H1 (cell line): ENCODE data around the gene TPSG1. TPM values are rescaled to one million over a fixed set of nuclear protein-coding genes. Genes with fewer than 3 reads are reported as not detected.

Experiments
- CTCF ChIA-PET: fragments of 300-600 bp; sonication (Branson Sonifier 250); formaldehyde crosslinking; loops from one replicate; lab custom pipeline; 2021; ENCODE audit not compliant: partially characterized antibody; lab: Charles Lee
- POLR2A ChIA-PET: fragments of 300-600 bp; sonication (Branson Sonifier 250); formaldehyde crosslinking; loops from one replicate; lab custom pipeline; 2021; ENCODE audit warnings: inconsistent platforms; ENCODE audit not compliant: partially characterized antibody; lab: Charles Lee
- DNase-seq, 2 experiments: peaks; one replicate each; pipeline versions ENCODE4 v3.0.0 to v3.0.0-alpha.2; 2010 to 2022; ENCODE audit warnings: low spot score in 2 of 2, low read depth in 1 of 2, mixed read lengths in 1 of 2
- FAIRE-seq: peaks from 2 replicates; lab custom pipeline; 2011; peaks lifted over from hg19 to GRCh38; lab: Jason Lieb, UNC
- H2AFZ ChIP-seq: 2 replicates; pipeline ENCODE4 v1.8.1; 2012; ENCODE audit warnings: low read length, inconsistent platforms
- H2AK5ac ChIP-seq: 2 replicates; pipeline ENCODE4 v1.6.1; 2013; ENCODE audit warnings: low read depth, low read length
- H2BK120ac ChIP-seq: replicated peaks from 2 replicates; pipeline ENCODE3; 2013; ENCODE audit warnings: low read depth, low read length, inconsistent platforms
- H2BK12ac ChIP-seq: 2 replicates; pipeline ENCODE4 v1.6.1; 2013; ENCODE audit warnings: low read depth, low read length
- H2BK15ac ChIP-seq: 2 replicates; pipeline ENCODE4 v1.6.1; 2013; ENCODE audit warnings: low read length
- H2BK20ac ChIP-seq: 2 replicates; pipeline ENCODE4 v1.6.1; 2013; ENCODE audit warnings: low read length
- H2BK5ac ChIP-seq: 2 replicates; pipeline ENCODE4 v1.6.1; 2013; ENCODE audit warnings: low read depth, low read length
- H3K14ac ChIP-seq: 2 replicates; pipeline ENCODE4 v1.6.1; 2013; ENCODE audit warnings: inconsistent platforms; ENCODE audit not compliant: insufficient read length
- H3K18ac ChIP-seq: 2 replicates; pipeline ENCODE4 v1.6.1; 2013; ENCODE audit warnings: low read length; ENCODE audit errors: extremely low read depth
- H3K23ac ChIP-seq: 2 replicates; pipeline ENCODE4 v1.6.1; 2013; ENCODE audit warnings: inconsistent platforms; ENCODE audit not compliant: insufficient read length
- H3K23me2 ChIP-seq: 2 replicates; pipeline ENCODE4 v1.6.1; 2013; ENCODE audit warnings: low read depth, low read length
- H3K27ac ChIP-seq: 2 replicates; pipeline ENCODE4 v1.6.1; 2011; ENCODE audit warnings: low read depth, low read length, inconsistent platforms
- H3K27me3 ChIP-seq, 4 experiments: replicated peaks in 1 of 4; 1 replicate in 1 of 4; 2 replicates in 3 of 4; pipeline versions ENCODE4 v1.6.1 to v1.8.1; 2011 to 2013; ENCODE audit warnings: low read length in 3 of 4, mild to moderate bottlenecking in 3 of 4, inconsistent platforms in 2 of 4, mixed read lengths in 2 of 4, moderate library complexity in 1 of 4; ENCODE audit not compliant: control insufficient read depth in 3 of 4, insufficient read depth in 3 of 4; ENCODE audit errors: extremely low read depth in 1 of 4
- H3K36me3 ChIP-seq, 4 experiments: 2 replicates each; pipeline versions ENCODE4 v1.6.1 to v1.8.1; 2011 to 2013; ENCODE audit warnings: mild to moderate bottlenecking in 4 of 4, low read length in 3 of 4, moderate library complexity in 2 of 4, control low read depth in 1 of 4, inconsistent platforms in 1 of 4; ENCODE audit not compliant: insufficient read depth in 4 of 4, control insufficient read depth in 2 of 4
- H3K4ac ChIP-seq: replicated peaks from 2 replicates; pipeline ENCODE3; 2013; ENCODE audit warnings: low read length, low read depth, mixed read lengths, inconsistent platforms; ENCODE audit not compliant: insufficient read length
- H3K4me1 ChIP-seq, 4 experiments: replicated peaks in 1 of 4; 1 replicate in 1 of 4; 2 replicates in 3 of 4; pipeline versions ENCODE4 v1.6.1 to v1.8.1; 2011 to 2013; ENCODE audit warnings: low read length in 3 of 4, inconsistent platforms in 2 of 4, mixed read lengths in 1 of 4; ENCODE audit not compliant: insufficient read depth in 4 of 4, control insufficient read depth in 3 of 4
- H3K4me2 ChIP-seq, 2 experiments: 2 replicates each; pipeline versions ENCODE4 v1.6.1 to v1.8.1; 2011 to 2013; ENCODE audit warnings: low read depth in 2 of 2, low read length in 2 of 2, control low read depth in 1 of 2, inconsistent platforms in 1 of 2, mild to moderate bottlenecking in 1 of 2; ENCODE audit not compliant: insufficient read depth in 1 of 2
- H3K4me3 ChIP-seq, 4 experiments: fragments of 200-600, 300-600 bp in 1 of 4; sonication (generic), shearing (Covaris generic), sonication (Bioruptor Twin) in 1 of 4; 2 replicates each; pipeline versions ENCODE4 v1.5.1 to v1.8.1; 2011 to 2016; ENCODE audit warnings: low read length in 4 of 4, low read depth in 3 of 4, control low read depth in 2 of 4, inconsistent platforms in 2 of 4, mild to moderate bottlenecking in 2 of 4, mixed read lengths in 1 of 4, moderate library complexity in 1 of 4; ENCODE audit not compliant: insufficient read depth in 2 of 4; ENCODE audit errors: extremely low read depth in 1 of 4
- H3K56ac ChIP-seq: replicated peaks from 2 replicates; pipeline ENCODE3; 2013; ENCODE audit warnings: low read depth, mild to moderate bottlenecking, mixed read lengths, low read length, inconsistent platforms; ENCODE audit not compliant: insufficient read length
- H3K79me1 ChIP-seq: 2 replicates; pipeline ENCODE4 v1.6.1; 2013; ENCODE audit warnings: low read depth, low read length, control low read depth
- H3K79me2 ChIP-seq, 2 experiments: 2 replicates each; pipeline versions ENCODE4 v1.6.1 to v1.8.1; 2012 to 2013; ENCODE audit warnings: low read length in 2 of 2, mild to moderate bottlenecking in 2 of 2, inconsistent platforms in 1 of 2; ENCODE audit not compliant: insufficient read depth in 2 of 2, control insufficient read depth in 1 of 2
- H3K9ac ChIP-seq, 4 experiments: replicated peaks in 1 of 4; 1 replicate in 1 of 4; 2 replicates in 3 of 4; pipeline versions ENCODE4 v1.6.1 to v1.8.1; 2011 to 2013; ENCODE audit warnings: low read depth in 3 of 4, low read length in 3 of 4, control low read depth in 2 of 4, mild to moderate bottlenecking in 2 of 4, moderate library complexity in 2 of 4, inconsistent platforms in 1 of 4; ENCODE audit errors: extremely low read depth in 1 of 4
- H3K9me3 ChIP-seq, 2 experiments: 2 replicates each; pipeline versions ENCODE4 v1.6.1 to v1.8.1; 2012 to 2013; ENCODE audit warnings: mild to moderate bottlenecking in 2 of 2, moderate library complexity in 2 of 2, control low read depth in 1 of 2, inconsistent platforms in 1 of 2, low read depth in 1 of 2, low read length in 1 of 2, mixed read lengths in 1 of 2; ENCODE audit not compliant: insufficient read depth in 2 of 2
- H4K20me1 ChIP-seq, 2 experiments: replicated peaks in 1 of 2; 2 replicates each; pipeline versions ENCODE3 to v1.8.1; 2011 to 2013; ENCODE audit warnings: inconsistent platforms in 2 of 2, low read length in 2 of 2, mild to moderate bottlenecking in 1 of 2; ENCODE audit not compliant: insufficient read depth in 2 of 2, control insufficient read depth in 1 of 2
- H4K5ac ChIP-seq: 2 replicates; pipeline ENCODE4 v1.6.1; 2013; ENCODE audit warnings: low read length, low read depth, mixed read lengths, inconsistent platforms; ENCODE audit not compliant: insufficient read length
- H4K8ac ChIP-seq: 2 replicates; pipeline ENCODE4 v1.8.0; 2013; ENCODE audit warnings: mild to moderate bottlenecking, moderate library complexity, low read length, inconsistent platforms; ENCODE audit not compliant: insufficient read depth; ENCODE audit errors: extremely low read depth
- H4K91ac ChIP-seq: replicated peaks from 2 replicates; pipeline ENCODE3; 2013; ENCODE audit warnings: low read length, mixed read lengths, inconsistent platforms; ENCODE audit not compliant: insufficient read length
- CTBP2 ChIP-seq: IDR thresholded peaks from 2 replicates; pipeline ENCODE4 v1.7.0; 2011; ENCODE audit warnings: borderline replicate concordance, mild to moderate bottlenecking, moderate library complexity, mixed read lengths, low read length; ENCODE audit not compliant: insufficient read depth, insufficient read length
- GABPA ChIP-seq: IDR thresholded peaks from 2 replicates; pipeline ENCODE4 v1.6.1; 2011; ENCODE audit warnings: mild to moderate bottlenecking, low read length, moderate library complexity, borderline replicate concordance; ENCODE audit not compliant: insufficient read depth
- WGBS, 2 experiments: shearing (Covaris generic) in 1 of 2; methylation state at CpG; one replicate each; pipeline versions ENCODE4 v1.1.6 to v1.1.7; 2013 to 2015; ENCODE audit warnings: low lambda C conversion rate in 2 of 2, mixed read lengths in 2 of 2, inconsistent platforms in 1 of 2, low coverage in 1 of 2, missing lambda C conversion rate in 1 of 2; ENCODE audit not compliant: insufficient replicate concordance in 2 of 2, insufficient coverage in 1 of 2, insufficient read length in 1 of 2; ENCODE audit errors: extremely low coverage in 1 of 2, missing lambda C conversion rate in 1 of 2; 5-methylcytosine and 5-hydroxymethylcytosine counted together
- polyA plus RNA-seq, 7 experiments: library from polyadenylated mRNA; depleted of rRNA in 3 of 7; stranded (reverse) in 5 of 7; unstranded in 2 of 7; fragments of >200 nt in 5 of 7; fragments of 200-250 nt in 2 of 7; gene quantifications; 1 replicate in 5 of 7; 2 replicates in 1 of 7; 4 replicates in 1 of 7; pipeline versions ENCODE4 v1.2.1 to v1.2.3, GENCODE V29; 2011 to 2013; ENCODE audit warnings: missing spikeins in 2 of 7, mixed read lengths in 2 of 7
- total RNA-seq: library from RNA; stranded (reverse); fragmentation: NEBNext Ultra II Directional; extraction: Animal tissue kit (Norgen Biotek cat#: 25700); gene quantifications from 2 replicates; pipeline ENCODE4 v1.2.1, GENCODE V29; 2021

Gene TPSG1
- total and polyA plus RNA-seq, 2 of the 8 experiments (the other 6 are each of a cell fraction or from before 2014, with no cell fraction given): not detected

- Histone ChIP-seq H3K27ac (no peak overlapping the region), H2BK120ac (no peak overlapping the region), H3K4ac (no peak overlapping the region), H2AK5ac (no peak overlapping the region), H3K9ac (no peak overlapping the region), H4K91ac (peak overlapping the region; percentile 6), H3K4me3 (0 out of 8 replicates have a peak overlapping the region, but pooled peaks of 1 of the 4 experiments have one; percentile 8), H2BK5ac (no peak overlapping the region), H3K4me2 (peak overlapping the region in 1 of 2 experiments; percentile 49; a peak in 2 of 4 replicates), H2BK20ac (no peak overlapping the region), H2AFZ (no peak overlapping the region), H4K8ac (peak overlapping the region; percentile 79; the same call in 1 of the 2 replicates), H3K14ac (no peak overlapping the region), H3K79me2 (no peaks in the 10 kb centered on the region), H3K23me2 (peaks cover 3% of the 10 kb centered on the region; the same call in 1 of the 2 replicates), H2BK12ac (0 out of 2 replicates have a peak overlapping the region, but pooled peaks have one; percentile 60), H3K56ac (no peak overlapping the region), H2BK15ac (0 out of 2 replicates have a peak overlapping the region, but pooled peaks have one; percentile 29), H4K5ac (no peak overlapping the region), H3K79me1 (no peaks in the 10 kb centered on the region; the same call in 1 of the 2 replicates), H3K36me3 (no peaks in the 10 kb centered on the region; a peak in 1 of 8 replicates), H3K18ac (no peak overlapping the region), H3K23ac (no peak overlapping the region), H3K9me3 (peaks cover 0 to 2% of the 10 kb centered on the region in 2 experiments; a peak in 1 of 4 replicates), H3K27me3 (peaks cover 0 to 28% (median 14%) of the 10 kb centered on the region in 4 experiments; a peak in 5 of 7 replicates), H3K4me1 (peaks cover 0 to 11% (median 8%) of the 10 kb centered on the region in 4 experiments; a peak in 6 of 7 replicates), H4K20me1 (peaks cover 0 to 7% of the 10 kb centered on the region in 2 experiments)
- CTCF ChIA-PET: interaction anchor here (0.7 to 1.2 kb wide), 4 partner anchors 17 to 43 kb away, joined by 3 to 4 read pairs (median 3); no protein-coding TSS in a partner anchor
- 80% methylated on average over 35 of the region's 47 CpGs; no CpG with 5 or more reads in 1 of the 2 experiments for whole genome bisulfite sequencing, 2 experiments
- DNase-seq: no peak
- no peak for FAIRE-seq
- TF ChIP-seq GABPA: peak; percentile 17
- TF ChIP-seq CTBP2: no peak
- POLR2A ChIA-PET: no interaction called here
Observed at GRCh38 chr16:1261131-1261892, 36.2 kb upstream of the TPSG1 start.
